Epidermal melanocyte (primary cell): ENCODE results near the gene SLC48A1.

Experiments
- DNase-seq: peaks from one replicate; pipeline ENCODE4 v3.0.0; 2011; ENCODE audit warnings: low spot score; ENCODE audit not compliant: insufficient read length

SLC48A1 gene

DNA sequence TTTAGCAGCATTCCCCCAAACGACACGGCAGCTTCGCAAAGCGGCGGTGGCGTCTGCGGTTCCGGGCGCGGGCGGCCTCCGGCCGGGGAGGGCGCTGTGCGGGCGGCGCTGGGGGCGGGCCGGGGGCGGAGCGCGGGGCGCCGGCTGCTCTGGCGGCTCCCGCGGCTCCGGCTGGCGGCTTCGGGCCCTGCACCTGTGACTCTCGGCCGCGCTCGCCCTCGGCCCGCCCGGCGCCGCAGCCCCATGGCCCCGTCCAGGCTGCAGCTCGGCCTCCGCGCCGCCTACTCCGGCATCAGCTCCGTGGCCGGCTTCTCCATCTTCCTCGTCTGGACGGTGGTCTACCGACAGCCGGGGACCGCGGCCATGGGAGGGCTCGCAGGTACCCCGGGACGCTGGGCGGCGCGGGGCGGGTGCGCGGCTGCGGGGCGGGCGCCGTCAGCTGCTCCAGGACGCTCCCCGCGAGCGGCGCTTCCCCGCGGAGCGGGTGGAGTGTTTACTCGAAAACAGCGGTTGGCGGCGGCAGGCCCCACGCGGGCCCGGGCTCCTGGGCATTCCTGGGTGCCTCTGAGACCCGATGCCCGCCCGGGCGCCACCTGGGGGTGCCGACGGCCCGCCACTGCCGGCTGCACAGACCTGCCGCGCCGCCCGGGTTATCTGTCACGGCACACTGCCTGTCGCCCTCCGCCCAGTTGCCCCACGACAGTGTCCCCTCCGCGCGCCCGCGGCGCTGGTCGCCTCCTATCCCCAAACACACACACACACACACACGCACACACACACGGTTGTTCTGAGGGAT lies at the start of gene SLC48A1:
Gene SLC48A1, plus strand, starts transcription at position 177 of the 796 bp plus-strand sequence. Its CDS starts 67 bp downstream, at position 244.
- peak; percentile 82 for DNase-seq

DNA sequence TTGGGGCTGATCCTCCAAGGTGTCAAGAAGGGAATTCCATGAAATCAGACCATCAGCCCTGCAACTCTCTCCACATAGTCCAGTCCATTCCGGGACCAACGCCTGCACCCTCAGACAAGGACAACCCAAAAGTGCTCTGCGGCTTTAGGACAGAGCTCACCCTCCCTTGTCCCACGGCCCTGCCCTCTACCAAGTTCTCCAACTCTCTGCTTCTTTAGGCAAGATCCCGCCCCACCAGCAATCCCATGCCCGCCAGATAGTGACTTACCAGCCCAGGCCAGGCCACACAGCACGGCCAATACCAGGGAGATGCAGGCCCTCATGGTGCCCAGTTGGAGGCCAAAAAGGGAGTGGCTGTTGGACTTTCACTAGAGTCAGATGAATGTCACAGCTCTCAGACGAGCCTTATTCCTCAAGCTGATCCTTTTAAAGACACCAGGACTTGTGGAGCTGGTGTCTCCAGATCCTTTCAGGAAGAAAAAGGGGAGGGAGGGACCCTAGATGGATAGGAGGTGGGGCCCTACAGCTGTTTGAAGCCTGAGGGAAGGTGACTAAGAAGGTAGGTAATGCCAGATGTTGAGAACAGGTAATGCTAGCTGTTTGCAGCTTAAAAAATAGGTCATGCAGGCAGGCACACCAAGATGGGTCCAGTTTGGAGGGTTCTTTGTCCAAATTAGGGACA lies 47.8 kb upstream of the SLC48A1 start, which contains the start of gene ENDOU:
Gene ENDOU, minus strand, starts transcription at position 400 of the 682 bp plus-strand sequence. Its CDS starts 77 bp downstream, at position 323.
- DNase-seq, result no peak

DNA sequence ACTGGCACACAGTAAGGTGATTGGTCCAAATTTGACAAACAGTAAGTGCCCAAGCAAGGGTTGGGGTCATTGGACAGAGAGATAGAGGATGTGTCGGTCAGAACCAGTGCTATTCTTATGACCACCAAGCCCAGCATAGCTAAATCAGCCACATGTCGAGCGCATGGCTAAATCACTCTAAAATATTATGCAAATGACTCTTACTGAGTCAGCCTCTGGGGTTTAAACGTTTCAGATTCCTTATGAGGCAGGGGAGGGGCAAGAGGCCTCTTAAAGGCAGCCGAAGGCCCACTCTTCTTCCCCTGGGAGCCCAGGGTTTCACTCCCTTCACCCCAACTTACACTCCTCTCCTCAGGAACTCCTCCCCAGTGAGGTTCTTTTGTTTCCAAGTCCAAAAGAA lies 47.1 kb upstream of the SLC48A1 start:
- peak; percentile 67 for DNase-seq

DNA sequence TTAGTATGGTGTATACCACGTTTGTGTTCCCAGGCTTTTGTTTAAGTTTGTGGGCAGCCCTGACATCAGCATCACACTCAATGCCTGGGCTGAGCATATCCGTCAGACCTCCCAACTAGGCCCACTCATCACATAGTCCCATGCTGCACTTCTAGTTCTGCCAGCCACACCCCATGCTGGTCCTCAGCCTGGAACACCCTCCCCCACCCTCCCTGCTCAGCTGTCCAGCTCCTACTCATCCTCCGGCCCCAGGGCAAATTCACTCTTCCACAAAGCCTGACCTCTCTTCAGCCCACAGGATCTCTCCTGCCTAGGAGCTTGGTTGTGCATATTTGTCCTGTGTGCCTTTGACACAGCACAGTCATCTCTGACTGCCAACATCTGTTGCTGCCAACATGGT lies 43.8 kb upstream of the SLC48A1 start:
- DNase-seq, result no peak

DNA sequence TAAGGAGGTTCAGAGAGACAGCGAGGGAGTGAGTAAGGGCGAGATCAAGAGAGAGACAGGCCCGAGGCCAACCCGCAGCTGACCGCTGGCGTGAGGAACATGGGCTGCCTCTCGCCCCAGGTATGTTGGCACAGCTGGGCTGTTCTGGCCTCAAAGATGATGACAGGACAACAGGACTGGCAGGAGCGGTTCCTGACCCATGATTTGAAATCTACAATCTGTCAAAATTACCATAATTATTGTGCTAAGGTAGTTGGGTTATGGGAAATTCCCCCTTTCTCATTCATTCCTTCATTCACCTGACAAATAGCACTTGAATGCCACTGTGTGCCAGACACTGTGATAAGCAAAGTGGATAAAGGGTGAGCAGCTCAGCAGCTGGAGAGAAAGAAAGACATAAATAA lies 42.7 kb upstream of the SLC48A1 start:
- DNase-seq, result no peak

DNA sequence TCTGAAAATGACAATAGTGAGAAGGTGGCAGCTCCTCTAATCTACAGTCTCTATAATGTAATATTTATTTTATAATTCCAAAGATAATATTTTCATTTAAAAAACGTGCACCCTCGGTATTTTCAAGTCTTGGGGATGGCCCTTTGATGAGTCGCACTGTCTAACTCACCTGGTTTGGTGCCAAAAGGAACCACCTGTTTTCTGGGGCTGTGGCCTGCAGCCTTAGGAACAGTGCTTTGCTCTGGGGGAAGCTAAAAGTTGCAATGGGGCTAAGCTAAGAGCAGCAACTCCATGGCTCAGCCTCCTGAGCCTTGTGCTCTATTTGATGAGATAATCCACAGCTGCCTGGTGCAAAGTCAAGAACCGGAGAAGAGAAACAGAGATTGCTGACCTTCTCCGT lies 41.3 kb upstream of the SLC48A1 start:
- DNase-seq, result no peak

DNA sequence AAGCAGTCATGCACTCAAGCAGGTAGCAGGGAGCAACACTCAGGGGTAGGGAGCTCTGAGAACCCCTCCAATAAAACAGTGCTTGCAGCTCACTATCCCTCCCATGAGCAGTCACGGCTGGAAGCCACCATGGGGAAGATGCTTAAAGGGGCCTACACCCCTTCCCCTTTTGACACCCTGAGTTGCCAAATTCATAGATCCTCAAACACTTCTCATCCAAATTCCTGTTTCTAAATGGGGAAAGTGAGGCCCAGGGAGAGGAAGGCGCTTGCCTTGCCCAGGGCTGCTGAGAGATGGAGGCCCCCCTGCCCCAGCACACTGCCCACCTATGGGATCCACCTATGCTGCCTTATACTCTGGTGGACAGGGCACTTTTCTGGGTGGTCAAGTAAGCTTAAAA lies 40.5 kb upstream of the SLC48A1 start:
- no peak for DNase-seq

DNA sequence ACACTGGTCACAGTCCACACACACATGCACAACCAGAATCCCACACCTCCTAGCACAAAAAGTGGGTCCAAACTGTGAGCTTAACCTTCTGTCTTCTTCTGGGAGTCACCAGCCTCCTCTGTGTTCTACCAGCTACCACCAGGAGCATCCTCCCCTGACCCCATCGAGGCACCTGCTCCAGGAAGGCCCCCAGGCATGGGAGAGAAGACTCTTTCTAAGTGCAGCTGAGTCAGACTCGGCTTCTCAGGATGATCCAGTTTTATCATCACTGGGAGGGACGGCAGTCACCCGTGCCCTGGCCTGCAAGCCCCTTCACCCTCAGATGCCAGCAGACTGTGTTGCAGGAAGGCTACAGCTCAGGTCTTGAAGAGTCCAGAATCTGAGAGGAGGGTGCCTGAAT lies 39.9 kb upstream of the SLC48A1 start:
- no peak for DNase-seq

DNA sequence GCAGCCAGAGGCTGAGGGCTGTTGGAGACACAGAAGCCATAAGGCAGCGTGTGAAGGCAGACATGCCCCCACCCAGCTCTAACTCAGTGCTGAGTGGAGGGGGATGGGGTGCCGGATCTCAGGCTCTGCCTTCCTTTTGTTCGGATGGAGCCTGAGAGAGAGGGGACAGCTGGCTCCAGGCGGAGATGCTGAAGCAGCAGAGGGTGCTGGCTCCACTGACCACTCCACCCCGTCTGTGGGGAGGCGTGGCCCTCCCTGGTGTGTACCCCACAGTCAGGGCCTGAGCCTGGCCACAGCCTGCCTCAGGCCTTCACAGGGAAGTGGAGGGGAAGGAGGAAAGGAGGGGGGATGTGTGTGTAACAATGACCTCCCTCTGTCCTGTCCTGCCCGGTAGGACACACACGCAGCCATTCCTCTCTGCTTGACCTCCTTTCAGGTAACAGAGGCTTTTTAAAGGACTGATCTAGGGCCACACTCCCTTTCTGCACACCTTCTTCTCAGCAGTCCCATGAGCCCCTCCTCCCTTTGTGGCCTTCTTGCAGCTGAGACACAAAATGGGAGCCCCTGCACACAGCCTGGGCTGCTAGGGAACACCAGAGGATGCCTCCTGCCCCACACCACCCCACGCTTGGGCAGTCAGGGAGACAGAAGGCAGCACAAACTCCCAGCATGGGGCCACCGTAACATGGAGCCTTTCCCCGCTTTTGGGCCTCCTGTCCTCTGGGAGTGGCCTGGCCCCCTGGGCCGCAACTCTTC lies 38.1 kb upstream of the SLC48A1 start:
- no peak for DNase-seq

DNA sequence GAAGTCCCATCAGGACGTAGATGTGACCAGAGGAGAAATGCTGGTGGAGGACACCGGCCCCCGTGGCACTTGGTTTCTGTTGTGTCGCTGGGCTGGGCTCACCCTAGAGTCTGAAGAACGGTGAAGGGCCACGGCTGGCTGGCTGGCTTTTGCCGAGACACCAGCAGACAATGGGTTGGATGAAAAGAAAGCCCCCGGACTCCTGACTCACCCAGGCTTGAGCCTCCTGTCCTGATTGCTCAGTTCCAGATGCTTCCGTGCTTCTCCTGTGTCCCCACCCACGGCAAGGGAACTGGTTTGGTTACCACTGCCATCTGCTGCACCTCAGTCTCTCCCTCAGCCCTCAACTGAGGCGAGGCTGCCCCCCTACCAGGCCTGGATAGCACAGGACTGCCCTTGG lies 37.4 kb upstream of the SLC48A1 start:
- no peak for DNase-seq

DNA sequence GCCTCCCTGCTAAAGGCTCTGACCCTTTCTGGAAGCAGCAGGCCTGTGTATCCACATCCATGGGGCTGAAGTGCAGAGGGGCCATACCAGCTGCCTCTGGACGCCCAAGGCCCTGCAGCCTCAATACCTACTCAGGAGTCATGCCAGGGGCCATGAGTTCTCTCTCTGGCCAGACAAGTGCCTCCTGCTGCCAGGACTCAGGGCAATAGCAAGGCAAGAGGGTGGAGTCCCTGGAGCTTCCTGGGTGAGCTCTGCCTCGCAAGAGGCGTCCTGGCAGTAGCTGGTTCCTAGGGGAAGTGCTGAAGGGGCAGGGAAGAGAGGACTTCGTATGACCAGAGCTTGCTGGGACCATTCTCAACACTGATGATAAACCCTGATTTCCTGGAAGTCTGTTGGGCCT lies 36.8 kb upstream of the SLC48A1 start:
- no peak for DNase-seq

DNA sequence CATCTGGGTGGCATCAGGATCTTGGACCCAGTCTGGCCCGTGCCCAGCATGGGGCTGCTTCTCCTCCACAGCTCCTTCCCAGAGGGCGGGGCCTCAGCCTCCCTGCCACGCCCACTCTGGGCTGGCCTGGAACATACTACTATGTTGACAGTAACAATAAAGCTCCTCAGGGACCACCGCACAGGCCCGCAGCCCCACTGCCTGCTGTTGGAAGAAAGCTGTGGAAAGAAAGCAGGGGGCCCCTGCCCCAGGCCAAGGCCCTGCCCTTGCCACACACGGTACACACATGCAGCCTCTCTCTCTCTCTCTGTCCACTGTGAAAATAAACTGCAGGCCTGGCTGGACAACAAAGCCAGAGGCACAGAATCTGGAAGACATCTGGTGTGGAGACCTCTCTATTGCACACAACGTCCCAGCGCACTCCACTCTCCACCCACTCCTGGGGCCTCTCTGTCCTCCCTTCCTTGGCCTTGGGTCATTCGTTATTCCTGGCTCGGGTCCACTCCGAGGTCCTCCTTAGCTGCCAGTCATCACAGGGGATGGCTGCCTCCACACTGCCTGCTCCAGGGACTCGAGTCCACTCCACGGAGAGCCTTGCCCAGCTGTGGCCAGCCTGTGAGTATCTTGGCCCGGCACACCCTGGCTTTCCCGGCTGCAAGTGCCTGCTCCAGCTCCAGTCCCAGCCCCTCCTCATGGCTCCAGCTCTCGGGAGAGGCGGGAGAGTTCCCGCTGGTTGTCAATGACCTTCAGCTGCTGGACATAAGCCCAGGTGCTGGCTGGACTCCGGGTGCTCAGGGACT lies 36.0 kb upstream of the SLC48A1 start:
- peak; percentile 79 for DNase-seq

DNA sequence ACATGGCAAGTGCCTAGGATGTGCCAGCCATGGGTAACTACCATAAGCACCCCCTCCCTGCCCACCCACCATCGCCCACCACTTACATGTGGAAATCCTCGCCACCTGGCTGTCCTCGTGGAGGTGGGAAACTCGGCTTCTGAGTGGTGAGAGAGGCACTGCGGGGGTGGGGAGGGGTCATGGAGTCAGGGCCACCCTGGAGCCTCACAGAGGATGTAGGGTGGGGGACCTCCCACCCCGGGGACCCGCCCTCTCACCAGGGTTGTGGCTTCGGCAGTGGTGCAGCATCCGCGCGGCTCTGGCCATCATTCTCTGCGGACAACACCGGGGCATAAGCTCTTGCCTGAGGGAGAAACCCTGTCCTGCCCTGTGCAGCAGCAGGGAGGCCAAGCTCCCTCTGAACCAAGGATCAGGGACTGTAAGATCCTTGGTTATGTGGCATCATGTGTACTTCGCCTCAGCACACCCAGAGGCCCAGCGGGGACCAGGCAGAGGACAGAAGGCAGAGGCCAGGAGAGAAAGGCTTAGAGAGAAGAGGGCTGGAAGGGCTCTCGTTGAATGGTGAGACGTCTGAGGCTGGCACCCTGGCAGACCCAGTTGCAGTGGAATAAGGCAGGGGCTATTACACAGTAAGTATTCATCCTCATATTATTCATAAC lies 35.0 kb upstream of the SLC48A1 start:
- DNase-seq, result no peak

DNA sequence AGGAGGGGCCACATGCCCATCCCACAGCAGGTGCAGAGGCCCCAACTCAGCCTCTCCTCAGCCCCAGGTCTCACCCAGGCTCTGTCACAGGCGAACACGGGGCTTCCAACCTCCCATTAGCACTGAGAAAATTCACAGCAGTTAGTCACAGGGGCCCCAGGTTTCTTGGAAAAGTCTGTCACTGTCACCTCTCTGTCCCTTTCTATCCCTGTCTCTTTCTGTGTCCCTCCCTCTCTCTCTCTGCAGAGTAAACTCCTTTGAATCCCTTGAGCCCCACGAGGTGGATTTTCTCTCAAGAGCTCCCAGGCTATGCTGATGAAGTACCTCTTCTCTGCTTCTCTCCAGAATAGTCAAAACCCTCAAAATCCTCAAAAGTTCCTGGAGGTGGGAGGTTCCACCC lies 33.7 kb upstream of the SLC48A1 start:
- no peak for DNase-seq

DNA sequence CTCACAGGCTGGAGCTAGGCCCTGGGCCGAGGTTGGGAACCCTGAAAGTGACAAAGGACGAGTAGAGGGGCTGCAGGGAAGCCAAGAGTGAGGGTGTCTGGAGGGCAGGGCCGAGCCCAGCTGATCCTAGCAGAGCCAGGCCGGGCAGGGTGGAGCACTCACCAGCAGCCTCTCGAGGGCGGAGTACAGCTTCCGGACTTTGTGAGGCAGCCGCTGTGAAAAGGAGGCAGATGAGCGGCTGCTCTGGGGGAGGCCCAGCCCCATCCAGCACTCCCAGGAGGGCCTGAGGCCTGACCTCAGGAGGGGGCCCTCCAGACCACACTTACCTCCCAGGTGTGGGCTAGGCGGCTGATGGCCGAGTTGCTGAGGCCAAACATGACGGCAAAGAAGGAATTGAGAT lies 33.1 kb upstream of the SLC48A1 start:
- no peak for DNase-seq

DNA sequence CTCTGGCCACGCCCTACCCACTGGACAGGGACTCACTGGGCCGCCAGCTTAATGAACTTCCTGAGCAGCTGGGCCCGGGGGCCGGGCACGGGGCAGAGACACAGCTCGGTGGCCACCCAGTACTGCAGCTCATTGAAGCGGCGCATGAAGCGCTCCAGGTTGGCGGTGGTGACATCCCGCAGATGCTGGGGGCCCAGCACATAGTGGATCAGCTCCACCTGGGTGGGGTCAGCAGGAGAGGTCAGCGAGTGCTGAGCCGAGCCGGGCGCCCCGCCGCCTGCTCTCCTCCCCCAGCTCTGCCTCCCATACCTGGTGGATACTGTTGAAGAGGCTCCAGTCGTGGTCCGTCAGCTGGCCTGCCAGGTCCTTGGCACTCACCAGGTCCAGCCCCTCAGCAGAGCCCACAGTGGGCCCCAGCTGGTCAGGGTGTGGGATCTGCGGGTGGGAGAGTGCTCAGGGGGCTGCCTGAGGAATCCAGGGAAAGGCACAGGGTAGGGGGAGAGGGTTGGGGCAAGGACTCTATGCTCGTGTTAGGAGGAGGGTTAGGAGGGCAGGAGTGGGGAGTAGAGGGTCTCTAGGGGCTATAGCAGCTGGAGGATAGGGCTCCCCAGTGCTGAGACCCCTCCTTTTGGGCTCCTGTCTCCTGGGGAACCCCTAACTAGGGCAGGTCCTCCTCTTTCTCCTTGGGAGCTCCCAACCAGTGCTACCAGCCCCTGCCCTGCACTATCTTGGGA lies 32.3 kb upstream of the SLC48A1 start:
- DNase-seq, result no peak

DNA sequence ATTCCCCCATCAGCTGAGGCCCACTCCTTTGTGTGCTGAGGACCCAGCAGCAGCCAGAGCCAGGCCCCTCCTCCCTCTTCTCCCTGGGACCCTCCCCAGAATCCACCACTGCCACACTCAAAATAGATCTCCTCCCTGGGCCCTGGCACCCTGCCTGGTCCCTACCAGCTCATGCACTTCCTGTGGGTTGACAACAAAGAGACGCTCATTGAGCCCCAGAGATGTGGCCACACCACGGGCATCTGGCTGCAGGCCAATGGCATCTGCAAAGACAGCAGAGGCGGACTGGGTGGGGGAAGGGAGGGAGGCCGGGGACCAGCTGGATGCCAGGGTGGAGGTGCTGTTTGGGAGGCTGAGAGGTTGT lies 31.7 kb upstream of the SLC48A1 start:
- DNase-seq, result peak; percentile 71

DNA sequence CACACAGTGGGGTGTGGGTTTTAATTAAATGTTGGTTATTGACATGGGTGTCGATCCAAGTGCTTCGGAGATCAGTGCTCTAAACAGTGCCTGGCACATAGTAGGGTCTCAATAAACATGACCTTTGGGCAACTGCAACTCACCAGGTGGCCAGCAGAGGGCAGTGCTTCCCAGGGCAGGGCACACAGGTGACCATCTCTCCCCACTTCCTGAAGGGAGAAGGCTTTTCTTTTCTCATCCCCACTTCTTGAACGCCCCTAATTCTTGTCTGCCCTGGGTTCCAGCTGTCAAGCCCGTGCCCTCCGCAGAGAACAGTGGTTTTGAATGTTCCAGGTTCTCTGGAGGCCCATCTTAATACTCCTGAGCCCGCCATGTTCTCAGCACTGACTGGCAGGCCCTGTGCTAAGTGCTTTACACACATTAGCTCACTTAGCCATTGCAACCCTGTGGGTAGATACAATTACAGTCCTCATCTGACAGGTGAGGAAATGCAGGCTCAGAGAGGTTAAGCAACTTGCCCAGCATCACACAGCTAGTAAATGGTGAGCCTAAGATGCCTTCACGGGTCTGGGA lies 30.7 kb upstream of the SLC48A1 start:
- no peak for DNase-seq

DNA sequence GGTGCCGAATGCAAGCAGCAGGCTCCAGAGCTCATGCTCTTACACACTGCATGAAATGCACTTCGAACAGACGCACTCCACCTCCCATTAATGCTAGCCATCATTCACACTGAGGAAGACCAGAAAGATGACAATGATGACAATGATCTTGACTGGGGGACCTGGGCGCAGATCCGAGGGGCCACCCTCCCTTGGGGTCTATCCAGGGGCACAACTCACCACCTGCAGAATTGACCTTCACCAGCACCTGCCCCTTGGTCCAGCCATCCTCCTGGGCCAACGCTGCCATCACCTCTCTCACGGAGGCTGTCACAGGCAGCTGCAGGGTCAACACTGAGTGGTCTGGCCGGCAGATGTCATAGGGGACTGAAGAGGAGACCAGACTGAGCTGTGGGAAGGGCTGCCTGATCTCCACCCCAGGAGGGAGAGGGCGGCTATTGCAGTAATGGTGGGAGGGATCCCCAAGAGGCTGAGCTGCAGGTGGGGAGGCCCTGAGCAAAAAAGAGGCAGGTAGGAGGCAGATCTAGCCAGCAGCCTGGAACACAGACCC lies 29.7 kb upstream of the SLC48A1 start:
- no peak for DNase-seq
